NB4 (cell line): ENCODE measurements around the gene KLHL33.

Experiments
- DNase-seq: peaks from one replicate; pipeline ENCODE4 v3.0.0; 2010; ENCODE audit warnings: low read depth
- H3K4me3 ChIP-seq: one replicate; pipeline ENCODE4 v1.5.1; 2011; ENCODE audit warnings: mild to moderate bottlenecking, low read depth, low read length, moderate library complexity
- CTCF ChIP-seq: IDR thresholded peaks from one replicate; pipeline ENCODE4 v1.5.1; 2012; ENCODE audit warnings: low read depth, low read length
- MYC ChIP-seq: IDR thresholded peaks from 2 replicates; pipeline ENCODE4 v1.6.1; 2011; ENCODE audit warnings: low read depth, low read length
- POLR2A ChIP-seq: IDR thresholded peaks from 2 replicates; pipeline ENCODE4 v1.6.1; 2011; ENCODE audit warnings: mild to moderate bottlenecking; ENCODE audit not compliant: insufficient read length; ENCODE audit errors: extremely low read depth
- TF ChIP-seq, protein P1 (sequence below): IDR thresholded peaks from 2 replicates; pipeline ENCODE4 v1.6.1; 2011; ENCODE audit warnings: low read depth, low read length

Gene KLHL33

GRCh38 chr14:20438664-20439063, 2.7 kb upstream of the KLHL33 start:
- DNase-seq: peak; percentile 44
- H3K4me3 ChIP-seq: no peak overlapping the region
- TF ChIP-seq MYC (no peak), CTCF (no peak), POLR2A (no peak)
- TF ChIP-seq, protein P1, sequence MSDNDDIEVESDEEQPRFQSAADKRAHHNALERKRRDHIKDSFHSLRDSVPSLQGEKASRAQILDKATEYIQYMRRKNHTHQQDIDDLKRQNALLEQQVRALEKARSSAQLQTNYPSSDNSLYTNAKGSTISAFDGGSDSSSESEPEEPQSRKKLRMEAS: no peak

DNA sequence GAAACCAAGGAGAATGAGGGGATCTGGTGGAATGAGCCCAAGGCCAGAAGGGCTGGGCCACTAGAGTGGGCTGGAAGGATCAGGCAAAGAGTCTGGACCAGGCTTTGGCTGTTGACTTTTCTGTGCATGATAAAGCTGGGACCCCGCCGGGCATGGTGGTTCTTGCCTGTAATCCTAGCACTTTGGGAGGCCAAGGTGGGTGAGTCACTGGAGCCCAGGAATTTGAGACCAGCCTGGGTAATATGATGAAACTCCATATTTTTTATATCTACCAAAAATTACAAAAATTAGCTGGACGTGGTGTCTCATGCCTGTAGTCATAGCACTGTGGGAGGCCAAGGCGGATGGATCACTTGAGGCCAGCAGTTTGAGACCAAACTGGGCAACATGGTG, 393 bp upstream of the KLHL33 start:
- H3K4me3 ChIP-seq: no peak overlapping the region
- DNase-seq: no peak
- TF ChIP-seq POLR2A (no peak), CTCF (no peak)
- TF ChIP-seq, protein P1: no peak

DNA sequence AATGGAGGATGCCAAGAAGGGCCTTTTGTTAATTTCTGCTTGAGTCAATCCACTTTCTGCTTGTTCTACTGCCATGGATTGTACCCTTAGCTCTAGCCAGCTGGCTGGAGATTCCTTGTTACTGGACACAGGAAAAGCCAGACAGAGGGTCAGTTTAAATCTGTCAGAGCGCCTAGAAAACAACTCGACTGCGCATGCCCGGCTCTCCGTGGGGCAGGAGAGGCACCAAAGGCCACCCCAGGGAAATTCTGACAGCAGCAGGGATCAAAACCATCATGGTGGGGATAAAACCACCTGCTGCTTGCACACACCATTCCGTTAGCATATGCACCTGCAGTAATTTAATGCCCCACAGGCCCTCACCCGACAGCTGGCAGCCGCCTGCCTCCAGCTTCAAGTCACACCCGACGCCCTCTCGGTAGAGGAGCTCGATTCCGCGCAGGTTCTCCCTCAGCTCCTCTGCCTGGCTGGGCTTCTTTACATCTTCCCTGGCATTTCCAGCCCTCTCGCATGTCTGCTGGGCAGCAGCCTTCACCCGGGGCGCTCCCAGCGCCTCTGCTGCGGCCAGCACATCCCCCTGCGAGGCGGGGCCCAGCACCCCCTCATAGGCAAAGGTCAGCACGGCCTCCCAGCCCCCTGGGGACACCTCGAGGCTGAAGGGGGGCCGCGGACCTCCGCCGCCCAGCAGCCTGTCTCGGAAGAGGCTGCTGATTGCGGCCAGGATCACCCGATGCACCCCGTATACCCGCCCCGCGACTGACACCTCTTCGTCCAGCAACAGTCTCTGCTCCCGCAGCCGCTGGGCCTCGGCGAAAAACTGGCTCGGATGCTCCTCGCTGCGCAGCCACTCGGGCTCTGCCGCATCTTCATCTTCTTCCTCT, 1.0 kb downstream of the KLHL33 start:
- no peak for DNase-seq
- no peak overlapping the region for H3K4me3 ChIP-seq
- TF ChIP-seq MYC (no peak), CTCF (no peak), POLR2A (no peak)
- TF ChIP-seq, protein P1: no peak

- H3K4me3 ChIP-seq: no peak overlapping the region
- DNase-seq: no peak
- TF ChIP-seq POLR2A: no peak
- TF ChIP-seq, protein P1: no peak
- no peak for TF ChIP-seq MYC
- TF ChIP-seq CTCF: no peak
Measured at GRCh38 chr14:20429801-20430669, 5.9 kb downstream of the KLHL33 start.

DNA sequence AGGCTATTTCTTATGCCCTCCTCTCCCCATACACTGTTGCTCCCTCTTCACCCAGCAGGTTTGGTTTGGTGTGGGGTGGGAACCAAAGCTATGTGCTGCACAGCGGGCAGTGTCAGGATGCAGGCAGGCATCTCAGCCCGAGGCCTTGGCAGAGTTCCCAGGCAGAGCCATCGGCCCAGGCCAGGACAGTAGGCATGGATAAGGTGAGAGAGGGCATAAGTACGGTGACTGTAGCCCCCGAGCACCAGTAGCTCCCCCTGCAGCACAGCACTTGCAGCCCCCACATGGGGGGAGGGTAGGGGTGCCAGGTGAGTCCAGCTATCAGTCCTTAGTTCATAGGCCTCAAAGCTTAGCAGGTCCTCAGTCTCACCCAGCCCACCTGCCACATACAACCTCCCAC, 7.2 kb downstream of the KLHL33 start:
- TF ChIP-seq POLR2A (no peak), MYC (no peak), CTCF (no peak)
- TF ChIP-seq, protein P1: no peak
- H3K4me3 ChIP-seq: no peak overlapping the region
- DNase-seq: no peak
